Measurements from ENCODE around the gene SF3B2. TPM values are rescaled to one million over a fixed set of nuclear protein-coding genes. Genes with fewer than 3 reads are reported as not detected.

Gene SF3B2
- total RNA-seq, 2 experiments from 2014 or later = 256 to 281 TPM

DNA sequence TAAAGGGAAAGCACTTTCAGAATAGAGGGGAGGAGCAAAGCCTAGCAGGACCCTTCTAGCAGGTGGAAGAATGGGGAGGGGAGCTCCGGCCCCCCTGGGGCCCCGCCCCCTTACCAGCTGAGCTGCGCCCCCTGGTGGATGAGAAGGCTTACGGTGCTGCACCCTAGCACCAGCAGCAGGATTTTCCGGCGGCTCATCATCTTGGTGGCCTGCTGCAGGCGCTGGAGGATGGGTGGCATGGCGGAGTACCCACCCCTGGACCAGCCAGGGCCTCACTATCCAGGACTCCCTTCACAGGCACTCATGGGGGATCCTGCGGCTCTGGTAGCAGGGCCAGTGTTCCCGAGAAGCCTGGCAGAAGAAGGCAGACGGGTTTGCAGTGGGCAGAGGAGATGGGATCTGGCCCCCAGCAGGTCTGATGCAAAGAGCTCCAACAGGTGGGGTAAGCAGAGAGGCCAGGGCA is 7.0 kb upstream of the SF3B2 start:
- H3K27ac Mint-ChIP-seq = no peak overlapping the region
- CTCF ChIA-PET = interaction anchor here (0.6 to 4.9 kb wide), 39 partner anchors 9 to 505 kb away, joined by 3 to 51 read pairs (median 4); partner anchors contain the start of genes AP5B1, BANF1, CST6 and FIBP
- H3K27me3 Mint-ChIP-seq = peaks cover 2% of the 10 kb centered on the region
- DNase-seq (peak; percentile 86), ATAC-seq (peak; percentile 96)
- no peaks in the 10 kb centered on the region for H3K36me3 Mint-ChIP-seq
- H3K4me3 Mint-ChIP-seq = no peak overlapping the region
- no peaks in the 10 kb centered on the region for H3K9me3 Mint-ChIP-seq (ENCODE audit: low read depth)
- H3K4me1 Mint-ChIP-seq = peaks cover 17% of the 10 kb centered on the region

DNA sequence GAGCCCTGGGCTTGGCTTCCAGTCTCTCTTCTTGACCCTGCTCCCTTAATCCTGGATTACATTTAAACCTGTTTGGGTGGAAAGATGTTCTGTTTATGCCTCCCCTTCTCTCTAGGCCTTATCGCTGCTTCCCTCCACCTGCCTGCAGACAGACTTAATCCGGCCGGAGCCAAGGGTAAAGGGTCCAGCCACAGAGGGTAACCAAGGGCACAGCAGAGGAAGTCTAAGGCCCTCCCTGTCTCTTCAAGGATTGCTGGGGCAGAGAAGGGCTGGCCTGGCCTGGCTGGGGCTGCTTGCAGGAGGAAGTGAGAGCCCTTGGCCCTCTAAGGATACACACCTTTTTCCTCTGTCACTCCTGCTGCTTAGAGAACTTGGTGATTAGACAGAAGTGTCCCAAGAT is 5.3 kb upstream of the SF3B2 start:
- no peak overlapping the region for H3K27ac Mint-ChIP-seq
- CTCF ChIA-PET = interaction anchor here (1.4 to 4.9 kb wide), 4 partner anchors 12 to 38 kb away, joined by 5 to 51 read pairs (median 18); partner anchors contain the start of gene PACS1
- ATAC-seq = no peak
- peaks cover 28% of the 10 kb centered on the region for H3K4me1 Mint-ChIP-seq
- H3K4me3 Mint-ChIP-seq = no peak overlapping the region
- no peaks in the 10 kb centered on the region for H3K9me3 Mint-ChIP-seq (ENCODE audit: low read depth)
- H3K27me3 Mint-ChIP-seq = no peaks in the 10 kb centered on the region
- DNase-seq = no peak
- no peaks in the 10 kb centered on the region for H3K36me3 Mint-ChIP-seq

DNA sequence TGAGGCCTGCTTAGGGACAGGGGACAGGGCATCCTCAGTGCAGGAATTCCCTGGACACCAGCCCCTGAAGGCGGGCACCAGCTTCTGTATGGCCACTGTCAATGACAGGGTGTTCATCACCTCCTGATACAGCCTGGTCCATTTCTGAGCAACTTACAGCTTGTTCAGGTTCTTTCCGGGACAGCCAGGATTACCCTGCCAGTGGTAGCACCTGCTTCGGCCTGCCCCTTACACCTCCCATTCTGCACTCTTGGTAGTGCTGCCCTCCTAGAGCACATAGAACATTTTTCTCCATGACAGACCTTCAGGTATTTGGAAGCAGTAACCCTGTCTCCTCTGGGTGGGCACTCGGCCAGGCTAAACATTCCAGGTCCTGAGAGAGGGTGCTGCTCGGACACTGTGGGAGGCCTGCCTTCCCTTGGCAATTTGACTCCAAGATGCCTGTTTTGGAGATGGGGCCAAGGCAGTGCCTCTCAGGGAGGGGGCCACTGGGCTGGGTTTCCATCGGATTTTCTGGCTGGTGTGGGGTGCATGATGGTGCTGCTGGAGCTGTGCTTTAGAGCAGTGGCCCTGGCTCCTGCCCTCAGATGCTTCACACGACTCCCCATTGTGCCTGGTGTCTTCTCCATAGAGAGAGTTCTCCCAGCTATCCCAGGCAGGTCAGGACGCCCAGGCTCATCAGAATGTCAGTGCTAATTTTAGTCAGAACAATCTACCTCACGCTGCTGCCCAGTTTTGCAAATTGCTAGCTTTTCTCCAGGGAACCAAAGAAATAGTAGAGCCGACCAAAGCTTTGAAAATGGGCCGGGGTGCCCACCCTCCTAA is 4.4 kb upstream of the SF3B2 start:
- H3K9me3 Mint-ChIP-seq (ENCODE audit: low read depth) = no peaks in the 10 kb centered on the region
- no peak overlapping the region for H3K4me3 Mint-ChIP-seq
- DNase-seq (no peak), ATAC-seq (no peak)
- H3K4me1 Mint-ChIP-seq = peaks cover 32% of the 10 kb centered on the region
- peaks cover 5% of the 10 kb centered on the region for H3K36me3 Mint-ChIP-seq
- no peaks in the 10 kb centered on the region for H3K27me3 Mint-ChIP-seq
- no peak overlapping the region for H3K27ac Mint-ChIP-seq
- CTCF ChIA-PET = interaction anchor here (2.5 to 4.9 kb wide), 2 partner anchors 26 to 39 kb away, joined by 6 to 51 read pairs; no protein-coding TSS in a partner anchor

DNA sequence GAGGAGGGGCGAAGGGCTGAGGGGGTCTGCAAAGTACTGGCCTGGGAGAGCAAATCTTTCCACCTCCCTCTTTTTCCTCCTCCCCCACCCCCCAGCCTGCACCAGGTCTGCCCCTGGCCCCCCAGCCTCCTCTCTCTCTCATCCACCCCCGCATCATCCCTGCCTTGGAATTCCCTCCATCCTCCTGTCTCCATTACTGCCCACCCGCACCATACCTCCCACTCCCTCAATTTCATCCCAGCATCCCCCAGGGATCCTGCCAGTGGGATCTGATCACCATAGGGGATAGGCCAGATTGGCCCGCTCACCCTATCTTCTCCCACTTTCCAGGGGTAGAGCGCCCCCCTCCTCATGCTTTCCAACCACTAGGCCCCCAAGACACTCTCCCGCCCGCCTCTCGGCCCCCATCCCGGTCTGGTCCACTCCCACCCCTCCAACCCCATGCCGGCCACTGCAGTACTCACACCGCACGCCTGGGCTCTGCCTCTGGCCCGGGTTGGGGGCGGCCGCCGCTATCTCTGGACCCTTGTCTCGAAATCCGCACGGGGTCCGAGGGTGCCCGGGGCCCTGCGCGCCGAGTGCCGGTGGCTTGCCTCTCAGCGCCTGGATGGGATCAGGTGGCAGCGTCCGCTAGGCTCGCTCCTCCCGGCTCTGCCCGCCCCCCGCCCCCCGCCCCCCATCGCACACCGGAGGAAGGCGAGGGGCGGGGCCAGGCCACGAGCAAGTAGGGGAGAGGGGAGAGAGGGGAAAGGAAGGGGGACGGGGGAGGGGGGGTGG is 3.4 kb upstream of the SF3B2 start, which contains the start of gene GAL3ST3:
Gene GAL3ST3, minus strand, starts transcription at position 615 of the 777 bp plus-strand sequence. CDS start 3,746 bp downstream, outside the sequence.
- DNase-seq = no peak
- Mint-ChIP-seq H3K27me3 (no peaks in the 10 kb centered on the region), H3K27ac (no peak within 1 kb of the TSS)

DNA sequence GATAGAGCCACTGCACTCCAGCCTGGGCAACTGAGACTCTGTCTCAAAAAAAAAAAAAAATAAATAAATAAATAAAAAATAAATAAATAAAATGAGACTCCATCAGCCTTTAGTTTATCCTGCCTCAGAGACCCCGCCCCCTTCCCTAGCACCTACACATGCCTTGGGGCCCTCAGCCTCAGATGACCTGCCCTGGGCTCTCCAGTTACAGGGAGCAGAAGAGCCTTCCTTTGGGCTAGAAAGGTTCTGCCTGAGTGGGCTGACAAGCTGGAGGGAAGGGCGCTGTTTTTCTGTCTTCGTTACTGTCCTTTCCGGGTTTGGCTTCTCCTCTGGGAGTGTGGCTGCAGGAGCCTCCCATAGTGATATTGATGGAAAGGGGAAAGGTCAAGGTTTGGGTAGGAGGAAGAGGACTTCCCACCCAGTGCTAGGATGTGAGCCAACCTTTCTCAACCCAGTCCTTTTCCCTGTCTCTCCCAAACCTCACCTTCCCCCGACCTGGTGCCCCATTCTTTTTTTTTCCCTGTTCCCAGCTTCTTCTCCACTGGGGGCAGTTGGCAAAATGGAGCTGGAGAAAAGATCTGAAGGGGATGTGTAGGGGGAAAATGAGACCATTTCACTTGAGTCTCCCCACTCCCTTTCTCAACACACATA is 1.5 kb upstream of the SF3B2 start:
- H3K27ac Mint-ChIP-seq = peak overlapping the region; percentile 19
- ATAC-seq (no peak), DNase-seq (no peak)
- CTCF ChIA-PET = interaction anchor here (0.9 to 8.4 kb wide), 10 partner anchors 15 to 424 kb away, joined by 3 to 93 read pairs (median 6); partner anchors contain the start of genes KAT5 and MUS81
- H3K4me3 Mint-ChIP-seq = peak overlapping the region; percentile 89
- peaks cover 24% of the 10 kb centered on the region for H3K36me3 Mint-ChIP-seq
- H3K4me1 Mint-ChIP-seq = peaks cover 35% of the 10 kb centered on the region
- H3K27me3 Mint-ChIP-seq = no peaks in the 10 kb centered on the region
- H3K9me3 Mint-ChIP-seq (ENCODE audit: low read depth) = no peaks in the 10 kb centered on the region

More for the DNA sequence above, 3.4 kb upstream of the SF3B2 start, which contains the start of gene GAL3ST3:
- no peak for ATAC-seq
- H3K36me3 Mint-ChIP-seq = peaks cover 11% of the 10 kb centered on the region
- H3K9me3 Mint-ChIP-seq (ENCODE audit: low read depth) = no peaks in the 10 kb centered on the region
- H3K4me3 Mint-ChIP-seq = no peak within 1 kb of the TSS
- CTCF ChIA-PET = interaction anchor here (2.5 to 4.9 kb wide), 2 partner anchors 27 to 40 kb away, joined by 6 to 51 read pairs; no protein-coding TSS in a partner anchor
- peaks cover 39% of the 10 kb centered on the region for H3K4me1 Mint-ChIP-seq

DNA sequence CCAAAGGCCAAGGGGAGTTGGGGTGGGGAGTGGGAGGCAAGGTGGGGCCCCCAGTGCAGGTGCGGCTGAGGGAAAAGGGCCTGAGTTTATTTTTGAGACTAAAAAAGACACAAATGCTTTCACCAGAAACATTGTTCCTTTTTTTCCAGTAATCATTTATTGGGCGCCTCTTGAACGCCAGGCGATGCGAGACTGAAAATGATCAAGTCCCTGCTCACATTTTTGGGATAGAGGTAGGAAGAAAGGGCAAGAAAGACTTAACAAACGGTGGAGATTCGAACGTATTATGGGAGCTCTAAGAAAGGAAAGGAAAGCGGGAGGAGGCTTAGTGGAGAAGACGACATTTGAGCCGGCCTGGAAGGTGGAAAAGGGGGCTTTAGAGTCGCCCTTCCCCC is 796 bp upstream of the SF3B2 start:
- H3K27me3 Mint-ChIP-seq = no peaks in the 10 kb centered on the region
- peaks cover 27% of the 10 kb centered on the region for H3K36me3 Mint-ChIP-seq
- peak overlapping the region; percentile 83 for H3K27ac Mint-ChIP-seq
- H3K4me3 Mint-ChIP-seq = peak overlapping the region; percentile 89
- DNase-seq (no peak), ATAC-seq (no peak)
- H3K4me1 Mint-ChIP-seq = peaks cover 35% of the 10 kb centered on the region
- H3K9me3 Mint-ChIP-seq (ENCODE audit: low read depth) = no peaks in the 10 kb centered on the region
- CTCF ChIA-PET = interaction anchor here (1.2 to 8.4 kb wide), 11 partner anchors 15 to 425 kb away, joined by 3 to 93 read pairs (median 6); partner anchors contain the start of genes KAT5 and MUS81

DNA sequence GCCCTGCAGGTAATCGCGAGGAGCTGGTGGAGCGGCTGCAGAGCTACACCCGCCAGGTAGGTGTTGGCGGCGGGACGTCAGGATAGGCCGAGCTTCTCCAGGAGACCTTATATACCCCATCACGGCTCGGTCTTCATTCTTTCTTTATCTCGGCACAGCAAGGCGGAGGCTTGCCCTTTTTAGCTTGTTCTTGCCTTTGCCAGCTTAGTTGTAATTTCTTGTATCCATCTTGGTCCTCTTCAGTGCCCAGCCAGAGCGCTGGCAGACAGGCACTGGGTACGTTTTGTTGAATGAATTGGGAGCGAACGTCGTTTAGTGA is 459 bp downstream of the SF3B2 start:
- Mint-ChIP-seq H3K27me3 (no peaks in the 10 kb centered on the region), H3K27ac (peak overlapping the region; percentile 99), H3K4me3 (peak overlapping the region; percentile 89), H3K9me3 (ENCODE audit: low read depth) (no peaks in the 10 kb centered on the region), H3K36me3 (peaks cover 36% of the 10 kb centered on the region), H3K4me1 (peaks cover 35% of the 10 kb centered on the region)
- CTCF ChIA-PET = interaction anchor here (1.0 to 8.4 kb wide), 14 partner anchors 8 to 333 kb away, joined by 3 to 93 read pairs (median 6); partner anchors contain the start of gene MUS81
- ATAC-seq = no peak
- DNase-seq = no peak

DNA sequence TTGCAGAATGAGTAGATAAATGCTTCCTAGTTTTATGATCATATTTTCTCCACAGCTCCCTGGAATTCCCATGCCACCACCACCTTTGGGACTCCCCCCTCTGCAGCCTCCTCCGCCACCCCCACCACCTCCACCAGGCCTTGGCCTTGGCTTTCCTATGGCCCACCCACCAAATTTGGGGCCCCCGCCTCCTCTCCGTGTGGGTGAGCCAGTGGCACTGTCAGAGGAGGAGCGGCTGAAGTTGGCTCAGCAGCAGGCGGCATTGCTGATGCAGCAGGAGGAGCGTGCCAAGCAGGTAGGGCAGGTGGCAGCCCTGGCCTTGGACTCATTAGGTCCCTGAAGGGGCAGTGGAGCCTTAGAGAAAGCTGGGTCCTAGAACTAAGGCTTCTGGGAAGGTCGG is 2.9 kb downstream of the SF3B2 start:
- Mint-ChIP-seq H3K27me3 (no peaks in the 10 kb centered on the region), H3K4me3 (no peak overlapping the region), H3K36me3 (peaks cover 55% of the 10 kb centered on the region), H3K4me1 (peaks cover 31% of the 10 kb centered on the region), H3K27ac (no peak overlapping the region), H3K9me3 (ENCODE audit: low read depth) (no peaks in the 10 kb centered on the region)
- ATAC-seq (no peak), DNase-seq (no peak)
- CTCF ChIA-PET = interaction anchor here (0.9 to 8.4 kb wide), 6 partner anchors 10 to 204 kb away, joined by 3 to 93 read pairs (median 4); no protein-coding TSS in a partner anchor

DNA sequence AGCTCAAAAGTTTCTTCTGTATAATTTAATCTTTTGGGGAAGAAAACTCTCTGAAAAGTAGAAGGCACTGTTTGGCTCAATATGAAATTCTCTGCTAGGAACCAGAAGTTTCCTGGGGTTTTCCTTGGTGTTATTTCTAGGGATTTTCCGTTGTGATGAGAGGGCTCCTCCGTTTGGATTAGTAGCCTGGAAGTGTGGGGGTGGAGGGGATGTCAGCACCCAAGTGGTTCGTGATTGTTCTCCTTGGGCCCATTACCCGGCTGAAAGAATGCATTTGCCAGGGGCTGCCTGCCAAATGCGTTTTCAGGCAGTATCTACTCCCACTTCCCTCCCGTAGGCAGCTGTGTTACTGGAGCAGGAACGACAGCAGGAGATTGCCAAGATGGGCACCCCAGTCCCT is 4.3 kb downstream of the SF3B2 start:
- H3K9me3 Mint-ChIP-seq (ENCODE audit: low read depth) = no peaks in the 10 kb centered on the region
- no peak for ATAC-seq
- H3K27ac Mint-ChIP-seq = no peak overlapping the region
- CTCF ChIA-PET = interaction anchor here (5.8 to 8.4 kb wide), 2 partner anchors 11 to 12 kb away, joined by 35 to 93 read pairs; no protein-coding TSS in a partner anchor
- H3K36me3 Mint-ChIP-seq = peaks cover 66% of the 10 kb centered on the region
- H3K4me1 Mint-ChIP-seq = peaks cover 25% of the 10 kb centered on the region
- DNase-seq = no peak
- no peak overlapping the region for H3K4me3 Mint-ChIP-seq
- no peaks in the 10 kb centered on the region for H3K27me3 Mint-ChIP-seq

DNA sequence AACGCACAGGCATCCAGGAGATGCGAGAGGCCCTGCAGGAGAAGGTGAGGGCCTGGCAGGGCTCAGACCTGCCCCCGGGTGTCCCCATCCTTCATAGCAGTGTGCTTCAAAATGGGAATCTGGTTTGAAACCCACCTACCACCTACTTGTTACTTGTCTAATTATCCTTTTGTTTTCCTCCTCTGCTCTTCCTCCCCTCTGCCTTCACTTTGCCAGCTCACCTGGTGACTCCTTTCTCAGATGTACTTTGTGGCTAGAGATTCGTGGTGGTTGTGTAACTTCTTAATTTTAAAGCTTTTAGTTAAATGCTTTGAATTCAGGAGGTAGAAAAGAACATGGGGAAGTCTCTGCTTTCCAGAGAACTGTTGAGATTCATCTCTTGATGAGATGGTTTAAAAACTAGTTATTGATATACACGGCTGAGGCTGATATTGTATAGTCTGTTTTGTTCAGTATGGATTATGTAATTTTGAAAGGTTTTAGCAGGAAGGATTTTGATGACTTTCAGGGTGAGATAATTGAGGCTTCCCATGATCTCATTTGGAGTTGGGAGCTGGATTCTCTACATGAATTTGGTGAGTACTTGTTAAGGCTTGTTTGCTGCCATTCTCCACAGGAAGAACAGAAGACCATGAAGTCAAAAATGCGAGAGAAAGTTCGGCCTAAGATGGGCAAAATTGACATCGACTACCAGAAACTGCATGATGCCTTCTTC is 8.0 kb downstream of the SF3B2 start:
- H3K4me1 Mint-ChIP-seq = peaks cover 16% of the 10 kb centered on the region
- H3K27me3 Mint-ChIP-seq = no peaks in the 10 kb centered on the region

DNA sequence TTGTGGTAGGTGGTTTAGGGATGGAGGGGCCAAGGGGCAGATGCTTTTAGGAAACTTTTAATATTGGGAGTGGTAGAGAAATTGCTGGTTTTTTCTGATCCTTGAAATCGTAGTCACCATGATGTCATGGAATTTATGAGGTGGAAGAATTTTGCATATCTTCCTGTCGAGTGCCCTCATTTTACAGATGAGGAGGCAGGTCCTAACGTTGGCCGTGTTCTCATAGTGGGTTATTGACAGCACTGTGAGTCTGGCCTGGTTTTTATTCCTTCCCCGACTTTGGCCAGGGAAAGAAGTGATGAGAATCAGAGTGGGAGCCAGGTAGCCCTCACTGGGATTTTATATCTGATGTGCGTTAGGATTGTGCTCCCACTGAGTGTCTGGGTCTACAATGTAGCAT is 9.1 kb downstream of the SF3B2 start:
- no peak for ATAC-seq
- peaks cover 18% of the 10 kb centered on the region for H3K4me1 Mint-ChIP-seq
- no peaks in the 10 kb centered on the region for H3K9me3 Mint-ChIP-seq (ENCODE audit: low read depth)
- CTCF ChIA-PET = no interaction called here
- H3K4me3 Mint-ChIP-seq = no peak overlapping the region
- DNase-seq = no peak
- H3K27me3 Mint-ChIP-seq = no peaks in the 10 kb centered on the region
- H3K27ac Mint-ChIP-seq = no peak overlapping the region
- peaks cover 79% of the 10 kb centered on the region for H3K36me3 Mint-ChIP-seq

More for the DNA sequence above, 8.0 kb downstream of the SF3B2 start:
- Mint-ChIP-seq H3K27ac (no peak overlapping the region), H3K9me3 (ENCODE audit: low read depth) (no peaks in the 10 kb centered on the region), H3K36me3 (peaks cover 79% of the 10 kb centered on the region), H3K4me3 (no peak overlapping the region)
- CTCF ChIA-PET = interaction anchor here (1.2 to 2.5 kb wide), 4 partner anchors 8 to 200 kb away, joined by 3 to 16 read pairs (median 4); partner anchors contain the start of gene MUS81
- DNase-seq (no peak), ATAC-seq (no peak)

DNA sequence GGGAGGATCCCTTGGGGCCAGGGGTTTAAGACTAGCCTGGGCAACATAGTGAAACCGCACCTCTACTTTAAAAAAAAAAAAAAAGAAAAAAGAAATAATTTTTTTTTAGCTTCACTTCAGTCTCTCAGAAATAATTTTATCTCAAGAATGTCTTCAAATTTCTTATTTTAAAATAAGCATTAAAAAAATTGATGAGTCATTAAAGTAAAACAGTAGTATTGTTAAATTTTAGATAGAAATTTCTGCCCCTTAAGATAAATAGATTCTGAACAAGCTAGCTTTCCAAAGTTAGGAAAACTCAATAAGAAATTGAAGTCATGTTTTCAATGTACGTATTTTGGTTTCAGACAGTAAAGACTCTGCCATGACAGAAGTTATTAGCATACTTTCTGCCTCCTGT is 10.2 kb downstream of the SF3B2 start:
- CTCF ChIA-PET = interaction anchor here (0.9 to 2.0 kb wide), 2 partner anchors 17 to 54 kb away, joined by 4 to 7 read pairs; no protein-coding TSS in a partner anchor
- Mint-ChIP-seq H3K36me3 (peaks cover 79% of the 10 kb centered on the region), H3K9me3 (ENCODE audit: low read depth) (no peaks in the 10 kb centered on the region), H3K27ac (no peak overlapping the region), H3K27me3 (no peaks in the 10 kb centered on the region), H3K4me3 (no peak overlapping the region), H3K4me1 (peaks cover 26% of the 10 kb centered on the region)
- DNase-seq (no peak), ATAC-seq (no peak)
